HFF-Myc (cell line): ENCODE measurements around the gene MIEF2.

Experiments
- DNase-seq: peaks from one replicate; pipeline ENCODE4 v3.0.0-alpha.2; 2011; ENCODE audit warnings: low read depth; ENCODE audit errors: extremely low read depth
- H3K4me3 ChIP-seq: replicated peaks from 2 replicates; pipeline ENCODE4 v1.5.1; 2011; ENCODE audit warnings: low read depth, mild to moderate bottlenecking, control low read depth, low read length
- CTCF ChIP-seq: IDR thresholded peaks from 2 replicates; pipeline ENCODE4 v1.5.1; 2012; ENCODE audit warnings: mild to moderate bottlenecking, low read depth, low read length, control low read depth; ENCODE audit errors: missing control alignments

Gene MIEF2

DNA sequence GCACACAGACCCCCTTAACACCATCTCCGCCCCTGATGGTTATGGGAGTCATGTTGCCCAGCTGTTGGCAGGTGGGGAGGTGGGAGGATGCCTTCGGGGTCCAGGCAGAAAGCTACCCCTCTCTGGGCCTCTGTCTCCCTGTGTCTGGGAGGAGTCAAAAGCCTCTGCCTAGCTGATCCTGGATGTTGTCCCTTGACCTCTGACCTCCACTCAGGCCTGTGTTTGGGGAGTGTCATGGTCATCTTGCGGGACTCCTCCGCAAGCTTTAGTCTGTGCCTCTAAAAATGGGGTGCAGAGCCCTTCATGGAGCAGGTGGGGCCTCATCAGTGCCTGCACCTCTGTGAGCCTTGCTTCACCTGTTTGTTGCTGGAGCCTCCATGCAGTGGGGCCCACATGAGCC lies 31.2 kb upstream of the MIEF2 start:
- H3K4me3 ChIP-seq: no peak overlapping the region
- DNase-seq: no peak
- TF ChIP-seq CTCF: no peak

GRCh38 chr17:18229771-18230170 lies 30.7 kb upstream of the MIEF2 start:
- DNase-seq: no peak
- no peak overlapping the region for H3K4me3 ChIP-seq
- TF ChIP-seq CTCF: no peak

DNA sequence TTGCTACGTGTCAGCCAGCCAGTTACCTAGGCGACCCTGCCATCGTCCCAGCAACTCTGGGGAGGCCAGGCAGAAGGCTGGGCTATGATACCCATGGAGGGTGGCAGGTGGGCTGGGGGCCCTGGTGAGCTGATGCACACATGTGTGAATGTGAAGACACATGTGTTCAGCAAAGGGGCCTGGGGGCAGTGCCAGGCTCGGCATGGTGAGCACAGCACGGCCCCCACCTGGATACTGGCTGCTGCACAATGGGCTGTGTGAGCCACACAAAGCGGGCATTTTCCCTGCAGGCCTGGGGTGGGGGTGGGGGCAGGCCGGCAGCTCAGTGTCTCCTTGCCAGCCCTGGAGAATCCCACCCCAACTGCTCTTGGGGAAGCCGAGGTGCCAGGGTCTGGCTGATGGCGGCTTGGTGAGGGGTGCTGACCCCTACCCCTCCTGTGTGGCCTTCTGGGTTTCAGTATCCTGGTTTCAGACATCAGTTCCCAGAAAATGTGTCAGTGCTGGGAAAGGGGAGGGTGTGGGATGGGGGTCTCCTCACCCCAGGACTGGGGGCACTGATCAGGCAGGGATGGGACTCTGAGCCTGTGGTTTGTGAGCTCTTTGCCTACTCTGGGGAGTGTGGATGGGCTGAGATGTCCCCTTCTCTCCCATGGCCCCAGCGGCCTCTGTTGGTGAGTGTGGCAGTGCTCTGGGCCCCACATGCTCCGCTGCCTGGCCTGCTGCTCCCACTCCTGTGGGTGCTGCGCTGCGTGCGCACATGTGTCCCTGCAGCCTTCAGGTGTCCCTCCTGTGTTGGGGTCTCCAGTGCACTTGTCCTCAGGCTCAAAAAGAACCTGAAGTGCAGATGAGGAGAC lies 29.9 kb upstream of the MIEF2 start:
- no peak overlapping the region for H3K4me3 ChIP-seq
- no peak for DNase-seq
- no peak for TF ChIP-seq CTCF

DNA sequence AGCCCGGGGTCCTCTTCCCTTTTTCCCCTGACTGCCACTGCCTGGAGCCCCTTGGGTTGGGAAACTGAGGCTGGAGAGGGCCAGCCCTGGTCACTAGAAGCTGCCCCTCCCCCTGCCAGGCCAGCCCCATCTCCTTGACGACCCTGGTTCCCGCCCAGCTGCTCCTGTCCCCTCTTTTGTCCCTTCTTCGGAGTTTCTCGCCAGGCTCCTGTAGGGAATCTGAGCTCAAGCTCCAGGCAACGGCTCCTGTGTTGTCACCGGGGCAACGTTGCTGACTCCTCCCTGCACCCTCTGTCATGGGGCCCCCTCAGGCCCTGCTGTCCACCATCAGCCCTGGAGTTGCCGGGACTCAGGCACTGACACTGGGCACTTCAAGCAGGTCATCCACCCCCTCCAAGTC lies 29.3 kb upstream of the MIEF2 start:
- no peak for DNase-seq

GRCh38 chr17:18233803-18234518 lies 26.5 kb upstream of the MIEF2 start:
- DNase-seq: no peak

More for the DNA sequence above, 29.3 kb upstream of the MIEF2 start:
- H3K4me3 ChIP-seq: no peak overlapping the region
- TF ChIP-seq CTCF: no peak

DNA sequence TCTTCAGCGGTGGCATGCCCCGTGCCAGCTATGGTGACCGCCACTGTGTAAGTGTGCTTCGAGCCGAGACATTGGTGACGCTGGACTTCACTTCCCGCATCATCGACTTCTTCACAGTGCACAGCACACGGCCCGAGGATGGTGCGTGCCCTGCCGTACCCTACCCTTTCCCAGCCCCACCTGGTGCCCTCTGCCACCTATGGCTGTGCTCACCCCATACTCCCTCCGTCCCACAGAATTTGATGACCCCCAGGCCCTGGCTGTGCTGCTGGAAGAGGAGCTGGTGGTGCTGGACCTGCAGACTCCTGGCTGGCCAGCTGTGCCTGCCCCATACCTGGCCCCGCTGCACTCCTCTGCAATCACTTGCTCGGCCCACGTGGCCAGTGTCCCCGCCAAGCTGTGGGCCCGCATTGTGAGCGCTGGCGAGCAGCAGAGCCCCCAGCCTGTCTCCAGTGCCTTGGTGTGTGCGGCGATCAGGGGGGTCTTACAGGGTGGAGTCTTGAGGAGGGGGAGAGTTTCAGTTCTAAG lies 25.5 kb upstream of the MIEF2 start:
- no peak for TF ChIP-seq CTCF
- no peak overlapping the region for H3K4me3 ChIP-seq
- no peak for DNase-seq

More at GRCh38 chr17:18233803-18234518, 26.5 kb upstream of the MIEF2 start:
- no peak for TF ChIP-seq CTCF
- H3K4me3 ChIP-seq: no peak overlapping the region
